ENCODE data around the gene EGFLAM.

- no peak for TF ChIP-seq EP300 (IDR thresholded peaks at IDR 0.05)
- TF ChIP-seq POLR2AphosphoS5 (IDR thresholded peaks at IDR 0.05), result no peak
- no peak for TF ChIP-seq POLR2A (IDR thresholded peaks at IDR 0.05)
- TF ChIP-seq CTCF (IDR thresholded peaks at IDR 0.05), result no peak
Measured at GRCh38 chr5:38263983-38264382, 5.6 kb downstream of the EGFLAM start.
